Stimulated activated naive CD4-positive, alpha-beta T cell (primary cell): Measurements from ENCODE around the gene IGFBP5.
A peak's percentile ranks its signal among the peaks of the same experiment; 100 is the strongest.

Experiments
- DNase-seq, 6 experiments: peaks; one replicate each; lab custom pipeline; 2025; lab: John Stamatoyannopoulos, UW

IGFBP5 gene

DNA sequence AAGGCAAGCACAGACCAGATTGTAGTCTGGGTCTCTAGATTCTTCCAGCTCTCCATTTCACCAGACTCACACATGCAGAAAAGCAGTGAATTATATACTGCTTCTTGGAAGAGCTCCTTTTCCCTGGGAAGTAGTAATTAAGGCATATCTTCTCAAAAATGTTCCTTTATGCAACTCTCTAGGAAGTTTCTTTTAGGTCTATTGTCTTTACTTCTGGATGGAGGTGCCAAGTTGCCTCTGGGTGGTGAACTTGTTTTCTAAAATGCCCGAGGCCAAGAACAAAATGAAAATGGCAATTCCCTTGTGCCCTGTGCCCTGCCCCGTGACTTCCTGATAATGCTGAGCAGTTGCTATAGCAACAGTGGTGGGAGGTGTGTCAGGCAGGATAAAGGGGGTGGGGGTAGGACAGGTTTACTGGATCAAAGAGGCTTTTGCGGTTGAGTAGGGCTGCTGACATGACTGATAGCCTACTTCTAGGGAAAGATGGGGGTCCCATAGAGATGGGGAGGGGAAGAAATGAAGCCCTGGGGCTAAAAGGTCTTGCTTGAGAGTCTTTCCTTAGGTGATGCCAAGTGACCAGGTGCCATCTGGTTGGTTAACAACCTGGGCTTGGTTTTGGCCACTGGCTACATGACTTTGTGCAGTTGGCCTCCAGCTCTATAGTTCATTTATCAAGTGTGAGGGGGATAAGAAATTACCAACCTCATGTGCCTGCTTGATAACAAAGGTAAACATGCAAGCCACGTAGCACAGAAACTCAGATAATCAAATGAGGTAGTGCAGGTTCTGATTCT lies 50.3 kb downstream of the IGFBP5 start:
- DNase-seq, result no peak

DNA sequence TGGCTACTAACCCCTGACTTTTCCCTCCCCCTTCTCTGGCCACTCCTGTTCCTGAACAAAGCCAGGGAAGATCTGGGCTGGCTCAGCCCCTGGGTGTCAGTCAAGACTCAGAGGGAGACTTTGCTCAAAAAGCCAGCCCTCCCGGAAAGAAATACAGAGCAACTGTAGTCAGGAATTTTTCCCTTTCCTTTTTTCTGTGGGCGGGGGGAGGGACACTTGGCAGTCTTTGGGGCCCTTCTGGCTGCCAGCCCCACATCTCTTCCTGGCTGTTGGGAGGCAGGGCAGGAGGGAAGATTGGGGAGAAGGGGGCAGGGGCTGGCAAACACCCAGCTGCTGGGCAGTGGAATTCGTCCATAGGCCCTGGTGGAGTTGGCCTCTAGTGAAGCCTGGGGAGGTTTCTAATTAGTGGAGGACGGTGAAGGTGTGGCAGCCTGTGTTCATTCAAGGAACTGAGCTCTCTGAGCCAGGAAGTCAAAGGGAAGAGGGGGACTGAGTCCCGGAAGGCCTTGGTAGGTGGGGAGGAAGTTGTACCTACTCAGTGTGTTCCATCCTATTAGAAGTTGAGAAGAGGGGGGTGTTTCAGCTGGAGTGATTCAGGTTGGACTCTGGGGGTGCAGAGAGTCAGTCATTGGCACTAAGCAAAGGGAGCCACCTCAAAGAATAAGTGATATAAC lies 51.2 kb downstream of the IGFBP5 start:
- DNase-seq, result no peak

DNA sequence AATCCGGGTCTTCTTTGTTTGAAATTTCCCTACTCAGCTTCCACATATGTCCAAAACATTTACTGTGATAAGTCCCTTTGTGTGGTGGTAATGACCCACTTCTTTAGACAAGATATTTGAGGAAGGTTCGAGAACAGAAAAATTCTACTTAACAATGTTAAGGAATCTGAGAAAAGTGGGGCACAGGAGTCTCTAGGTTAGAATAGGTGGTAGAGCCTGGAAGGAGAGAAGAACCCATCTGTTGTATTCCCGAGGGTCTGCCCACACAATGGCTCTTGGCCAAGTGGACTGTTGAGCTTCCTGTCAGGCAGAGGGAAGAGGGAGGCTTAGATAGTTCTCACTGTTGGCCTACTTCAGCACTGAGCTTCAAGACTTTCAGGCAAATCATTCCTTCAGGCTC lies 57.9 kb downstream of the IGFBP5 start:
- no peak for DNase-seq

DNA sequence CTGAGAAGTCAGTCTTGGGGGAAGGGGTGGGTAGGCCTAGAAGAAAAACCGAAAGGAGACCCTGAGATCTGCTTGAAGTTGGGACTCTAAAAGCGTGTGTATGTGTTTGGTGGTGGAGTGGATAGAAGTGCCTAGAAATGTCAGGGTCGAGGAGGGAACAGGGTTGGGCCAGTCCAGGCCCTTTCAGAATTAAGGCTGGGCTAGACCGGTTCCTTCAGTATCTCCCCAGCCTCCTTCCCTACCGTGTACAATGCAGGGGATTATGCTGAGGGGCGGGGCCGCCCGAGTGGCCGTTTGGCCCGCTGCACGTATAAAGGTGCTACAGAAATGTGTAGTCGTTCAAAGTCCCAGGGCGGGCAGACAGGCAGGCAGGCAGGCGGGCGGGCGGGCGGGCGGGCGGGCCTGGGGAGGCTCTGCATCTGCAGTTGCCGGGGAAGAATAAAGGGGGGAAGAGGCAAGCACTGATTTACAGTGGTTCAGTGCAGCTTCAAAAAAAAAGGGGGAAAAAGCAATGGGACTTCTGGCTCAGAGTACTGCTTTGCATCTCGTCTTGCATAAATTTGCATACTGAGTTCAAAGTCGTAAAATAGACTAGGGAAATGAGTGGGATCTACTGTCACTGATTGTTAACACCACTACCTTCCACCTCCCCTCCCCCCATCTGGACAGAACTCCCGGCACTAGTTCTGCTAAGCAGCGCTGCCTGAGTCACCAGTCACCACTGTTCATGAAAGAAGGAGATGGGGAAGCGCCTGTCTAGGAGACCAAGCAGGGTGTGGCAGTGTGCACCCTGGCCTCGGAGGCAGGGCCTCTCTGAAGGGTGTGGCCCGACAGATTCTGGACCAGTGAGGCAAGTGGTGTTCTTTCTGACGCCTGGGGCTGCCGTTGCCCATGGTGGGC lies 58.5 kb downstream of the IGFBP5 start:
- DNase-seq, result no peak

DNA sequence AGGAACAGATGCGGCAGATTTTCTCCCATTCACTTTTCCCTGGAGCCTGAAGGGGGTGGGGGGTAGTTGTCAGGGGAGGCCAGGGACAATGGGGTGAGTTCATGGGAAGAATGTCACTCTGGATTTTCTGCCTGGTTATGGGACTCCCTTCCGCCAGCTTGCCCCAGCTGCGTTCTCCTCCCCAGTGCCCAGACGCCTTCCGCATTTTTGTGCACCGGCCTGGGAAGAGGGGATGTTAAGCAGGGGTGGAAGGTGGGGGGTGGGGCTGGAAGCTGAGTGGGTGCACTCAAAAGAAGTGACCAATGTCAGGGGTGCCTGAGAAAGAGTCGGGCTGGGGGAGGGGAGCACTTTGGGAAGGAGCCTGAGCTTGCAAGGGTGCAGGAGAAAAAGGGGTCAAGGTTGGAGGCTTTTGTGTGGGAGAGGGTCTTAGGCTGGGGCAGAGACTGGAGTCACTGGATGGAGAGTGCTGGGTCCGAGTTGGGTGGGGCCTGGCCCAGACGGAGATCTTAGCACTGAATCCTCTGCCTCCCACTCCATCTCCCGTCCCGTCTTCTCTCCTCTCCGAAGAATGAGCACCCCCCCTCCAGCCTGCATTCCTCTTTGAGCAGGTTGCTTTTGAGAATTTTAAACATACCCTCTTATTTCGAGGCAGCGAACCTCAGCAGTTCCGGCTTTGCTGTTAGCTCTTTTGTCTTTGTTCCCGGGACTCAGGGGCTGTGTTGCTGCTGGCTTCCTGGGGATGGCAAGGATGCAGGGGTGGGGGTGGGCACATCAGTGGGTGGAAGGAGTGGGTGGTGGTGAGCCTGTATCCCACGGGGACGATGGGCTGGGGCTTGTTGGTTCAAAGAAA lies 59.4 kb downstream of the IGFBP5 start:
- no peak for DNase-seq

DNA sequence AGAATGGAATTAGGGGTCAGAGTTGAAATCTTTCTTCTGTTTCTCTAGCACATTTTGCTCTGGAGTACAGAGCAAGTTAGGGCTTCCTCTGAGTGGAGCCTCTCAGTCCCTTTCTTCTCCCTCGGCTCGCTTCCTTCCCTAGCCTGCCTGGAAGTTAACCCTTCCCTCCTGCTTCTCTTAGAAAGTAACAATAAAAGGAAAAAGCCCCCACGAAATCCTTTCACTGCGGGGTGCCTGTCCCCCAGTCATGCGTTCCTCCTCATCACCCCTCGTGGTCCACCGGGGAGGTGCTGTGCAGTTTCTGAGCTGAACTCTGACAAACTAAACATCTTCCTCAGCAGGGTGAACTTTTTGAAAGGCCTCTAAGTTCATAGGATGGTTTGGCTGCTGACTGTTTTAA lies 60.2 kb downstream of the IGFBP5 start:
- DNase-seq, result no peak

DNA sequence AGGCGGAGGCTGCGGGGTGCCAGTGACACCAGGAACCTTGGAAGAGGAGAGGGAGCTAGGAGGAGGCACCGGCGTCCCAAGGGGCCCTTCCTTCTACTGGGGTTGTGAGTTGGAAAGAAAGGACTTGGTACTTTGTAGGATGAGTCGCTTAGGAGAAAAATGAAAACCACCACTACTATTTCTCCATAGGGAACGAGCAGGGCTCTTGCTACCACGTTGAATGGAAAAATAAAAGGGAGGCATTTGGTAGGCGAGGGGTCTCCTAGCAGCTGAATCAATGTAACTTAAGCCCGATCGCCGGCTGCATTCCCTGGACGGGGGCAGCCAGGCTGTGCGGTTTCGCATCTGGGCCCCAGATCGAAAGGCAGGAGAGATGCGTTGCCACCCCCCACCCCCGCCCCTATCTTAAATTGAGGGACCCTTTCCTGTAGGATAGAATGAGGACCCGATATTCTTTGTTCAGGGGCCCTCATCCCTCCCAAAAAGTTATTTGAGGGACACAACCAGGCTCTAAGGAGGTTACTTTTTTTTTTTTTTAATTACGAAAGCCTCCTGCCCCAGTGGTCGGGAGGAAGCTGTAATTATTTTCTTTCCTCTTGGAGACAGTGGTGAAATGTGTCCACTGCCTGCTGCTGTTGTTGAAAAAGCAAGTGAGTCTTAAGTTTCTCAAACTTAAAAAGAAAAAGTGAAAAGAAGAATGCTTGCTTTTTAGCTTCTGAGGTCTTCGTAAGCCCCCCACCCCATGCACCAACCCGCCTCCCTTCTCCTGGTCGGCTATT lies 60.8 kb downstream of the IGFBP5 start:
- DNase-seq, result no peak

DNA sequence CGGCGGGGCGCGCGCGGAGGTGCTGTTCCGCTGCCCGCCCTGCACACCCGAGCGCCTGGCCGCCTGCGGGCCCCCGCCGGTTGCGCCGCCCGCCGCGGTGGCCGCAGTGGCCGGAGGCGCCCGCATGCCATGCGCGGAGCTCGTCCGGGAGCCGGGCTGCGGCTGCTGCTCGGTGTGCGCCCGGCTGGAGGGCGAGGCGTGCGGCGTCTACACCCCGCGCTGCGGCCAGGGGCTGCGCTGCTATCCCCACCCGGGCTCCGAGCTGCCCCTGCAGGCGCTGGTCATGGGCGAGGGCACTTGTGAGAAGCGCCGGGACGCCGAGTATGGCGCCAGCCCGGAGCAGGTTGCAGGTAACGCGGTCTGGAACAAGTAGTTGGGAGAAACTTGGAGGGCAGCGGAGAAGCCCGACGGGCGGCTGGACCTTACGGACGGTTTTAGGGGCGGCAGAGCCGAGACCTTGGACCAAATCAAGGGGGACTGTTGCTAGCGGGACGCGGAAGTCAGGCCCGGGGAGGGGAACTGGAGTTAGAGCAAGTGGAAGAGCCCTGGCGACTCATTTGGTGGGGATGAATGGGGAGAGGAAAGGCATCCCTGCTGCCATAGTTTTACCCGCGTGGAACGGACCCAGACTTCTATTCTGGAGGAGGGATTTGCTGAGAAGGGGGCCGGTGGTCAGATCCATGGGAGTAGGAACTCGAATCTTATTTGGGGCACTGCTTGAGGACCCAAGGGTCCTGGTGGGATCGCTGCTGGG lies 61.6 kb downstream of the IGFBP5 start:
- DNase-seq, result peak in 1 of 6 experiments; percentile 5

DNA sequence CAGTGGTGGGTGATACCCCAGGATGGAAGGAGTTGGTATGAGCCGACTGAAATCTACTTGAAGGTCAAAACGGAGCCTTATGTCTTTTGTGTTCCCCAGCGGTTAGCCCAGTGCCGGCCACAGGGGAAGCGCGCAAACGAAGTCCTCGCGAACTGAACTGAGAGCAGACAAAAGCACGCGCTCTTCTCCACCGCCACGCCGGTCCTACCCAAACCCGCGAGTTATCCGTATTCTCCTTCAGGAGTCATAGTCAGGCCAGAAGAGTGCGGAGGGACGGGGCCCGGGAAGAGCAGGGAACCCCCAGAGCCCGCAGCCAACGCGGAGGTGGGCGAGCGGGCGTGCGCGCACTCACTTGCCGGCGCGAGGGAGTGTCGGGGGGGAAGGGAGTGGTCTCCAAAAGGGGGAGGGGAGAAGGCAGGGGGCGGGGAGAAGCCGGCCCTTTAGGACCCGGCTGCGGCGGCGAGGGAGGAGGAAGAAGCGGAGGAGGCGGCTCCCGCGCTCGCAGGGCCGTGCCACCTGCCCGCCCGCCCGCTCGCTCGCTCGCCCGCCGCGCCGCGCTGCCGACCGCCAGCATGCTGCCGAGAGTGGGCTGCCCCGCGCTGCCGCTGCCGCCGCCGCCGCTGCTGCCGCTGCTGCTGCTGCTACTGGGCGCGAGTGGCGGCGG lies 62.3 kb downstream of the IGFBP5 start, which contains the start of gene IGFBP2:
Gene IGFBP2 (plus strand): TSS at position 469 of the 664 bp plus-strand sequence. CDS start 104 bp downstream, at position 573.
- DNase-seq, result no peak

DNA sequence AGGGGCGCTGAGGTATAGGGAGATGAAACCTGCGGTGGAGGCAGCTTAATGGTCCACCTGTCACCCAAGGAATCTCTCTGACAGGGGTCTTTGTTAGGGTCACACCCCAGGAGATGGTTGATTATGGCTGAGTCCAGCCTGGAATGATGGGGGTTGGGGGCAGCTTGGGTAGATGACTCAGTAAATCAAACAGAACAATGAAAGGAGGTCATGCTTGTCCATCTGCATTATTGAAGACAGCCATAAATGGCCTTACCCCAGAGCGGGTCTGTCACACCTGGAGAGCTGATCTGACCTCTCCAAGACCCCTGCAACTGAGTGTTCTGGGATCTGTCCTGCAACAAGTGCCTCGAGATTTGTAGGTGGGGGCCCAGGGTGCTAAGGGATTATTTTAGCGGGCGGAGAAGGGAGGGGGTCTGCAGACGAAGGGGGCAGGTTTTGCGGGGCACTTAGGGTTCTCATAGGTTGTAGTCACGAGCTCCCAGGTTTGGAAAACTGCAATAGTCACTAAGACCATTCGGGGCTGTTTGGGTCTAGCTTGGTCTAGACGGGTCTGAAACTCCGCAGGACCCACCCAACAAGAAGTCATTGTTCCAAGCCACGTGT lies 62.9 kb downstream of the IGFBP5 start:
- DNase-seq, result no peak

DNA sequence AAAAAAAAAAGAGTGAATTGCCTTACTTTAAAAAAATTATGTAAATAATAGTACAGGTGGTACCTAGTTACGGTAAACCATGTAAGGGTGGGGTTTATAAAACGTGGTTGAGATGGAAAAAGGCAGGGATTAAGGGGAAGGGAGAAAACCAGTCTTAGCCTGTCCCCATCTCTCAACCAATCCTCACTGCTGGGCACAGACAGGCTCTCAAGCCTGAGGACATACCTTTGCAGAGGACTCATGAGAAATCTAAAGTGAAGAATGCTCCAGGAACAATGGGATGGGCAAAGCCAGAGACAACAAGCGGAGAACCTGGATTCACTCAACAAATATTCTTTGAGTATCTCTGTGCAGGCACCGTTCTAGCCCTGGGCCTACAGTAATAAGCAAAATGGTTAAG lies 65.6 kb downstream of the IGFBP5 start:
- no peak for DNase-seq

DNA sequence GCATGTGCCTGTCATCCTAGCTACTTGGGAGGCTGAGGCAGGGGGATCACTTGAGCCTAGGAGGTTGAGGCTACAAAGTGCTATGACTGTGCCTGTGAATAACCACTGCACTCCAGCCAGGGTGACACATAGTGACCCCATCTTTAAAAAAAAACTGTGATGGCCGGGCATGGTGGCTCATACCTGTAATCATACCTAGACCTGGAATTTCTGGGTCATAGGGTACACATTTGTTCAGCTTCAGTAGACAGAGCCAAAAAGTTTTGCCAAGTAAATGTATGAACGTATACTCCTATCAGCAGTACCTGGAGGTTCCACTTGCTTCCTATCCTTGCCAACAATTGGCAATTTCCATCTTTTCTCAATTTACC lies 68.5 kb downstream of the IGFBP5 start:
- no peak for DNase-seq

DNA sequence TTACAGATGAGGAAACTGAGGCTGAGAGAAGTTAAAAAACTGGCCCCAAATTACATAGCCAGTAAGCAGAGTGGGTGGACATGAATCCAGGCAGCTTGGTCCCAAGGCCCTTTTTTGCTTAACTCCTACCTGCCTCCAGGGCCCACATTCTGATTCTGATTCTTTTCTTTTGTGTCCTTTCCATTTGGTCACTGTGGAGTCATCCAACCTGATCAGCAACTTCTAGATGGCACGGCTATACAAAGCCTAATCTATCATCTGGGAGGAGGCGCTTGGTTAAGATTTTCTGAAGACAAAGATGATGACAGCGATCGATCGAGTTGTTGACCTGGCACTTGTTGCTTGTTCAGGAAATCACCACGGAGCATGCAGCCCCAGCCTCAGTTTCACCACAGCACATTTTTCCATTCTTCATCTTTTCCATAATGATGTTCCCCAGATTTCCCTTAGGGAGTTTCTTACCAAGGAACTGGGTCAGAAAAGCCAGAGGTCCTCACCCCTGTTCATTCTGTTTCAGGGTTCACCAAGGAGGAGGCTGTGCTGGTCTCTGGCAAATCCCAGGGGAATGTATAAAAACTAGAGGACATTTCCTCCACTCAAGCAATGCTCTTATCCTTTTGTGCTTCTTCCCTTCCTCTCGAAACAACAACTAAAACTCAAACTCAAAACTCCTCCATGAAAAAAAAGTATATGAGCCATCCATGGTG lies 69.0 kb downstream of the IGFBP5 start:
- no peak for DNase-seq

DNA sequence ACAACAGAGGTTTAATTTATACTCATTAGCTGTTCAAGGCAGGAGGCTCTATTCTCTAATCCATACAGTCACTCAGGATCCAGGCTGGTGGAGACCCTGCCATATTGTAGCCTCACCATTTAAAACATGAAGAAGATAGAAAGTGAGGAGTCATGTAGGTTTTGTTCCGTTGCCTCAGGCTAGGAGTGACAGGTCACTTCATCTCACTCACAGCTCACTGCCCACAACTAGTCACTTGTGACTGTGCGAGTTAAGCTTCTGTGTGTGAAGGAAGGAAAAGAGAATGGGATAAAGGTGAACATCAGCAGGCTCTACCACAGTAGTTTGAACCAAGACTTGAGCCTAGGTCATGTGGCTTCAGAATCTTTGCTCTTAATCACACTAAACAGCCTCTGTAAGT lies 71.1 kb downstream of the IGFBP5 start:
- DNase-seq, result no peak

DNA sequence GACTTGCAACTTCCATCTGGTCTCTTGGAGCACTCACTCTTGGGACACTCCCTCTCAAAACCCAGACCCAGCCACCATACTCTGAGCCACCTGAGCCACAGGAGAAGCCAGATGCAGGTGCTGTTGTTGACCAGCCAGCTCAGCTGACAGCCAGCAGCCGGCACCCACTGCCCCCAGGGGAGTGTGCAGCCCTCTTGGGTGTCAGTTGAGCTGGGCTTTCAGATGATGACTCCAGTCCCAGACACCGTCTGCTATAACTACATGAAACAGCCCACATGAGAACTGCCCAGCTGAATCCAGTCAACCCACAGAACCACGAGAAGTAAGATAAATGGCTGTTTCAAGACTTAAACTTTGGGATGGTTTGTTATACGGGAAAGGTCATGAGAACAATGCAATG lies 72.8 kb downstream of the IGFBP5 start:
- no peak for DNase-seq
